HG03095 (cell line): Measurements from ENCODE around the gene OSBPL8.

Experiments used
- ATAC-seq: cut with Tn5 transposase; IDR thresholded peaks from one replicate; pipeline ENCODE4 v1.9.1; 2021; ENCODE audit warnings: moderate library complexity; ENCODE audit not compliant: unreplicated experiment

The OSBPL8 gene

GRCh38 chr12:76559400-76560085, at the start of gene OSBPL8:
Gene OSBPL8 (minus strand): TSS chr12:76559771. CDS start chr12:76487551, 72,220 bp downstream.
- ATAC-seq = peak; percentile 80

GRCh38 chr12:76608070-76608469, 48.5 kb upstream of the OSBPL8 start:
- no peak for ATAC-seq

GRCh38 chr12:76595056-76595455, 35.5 kb upstream of the OSBPL8 start:
- no peak for ATAC-seq

- ATAC-seq = no peak
Measured at GRCh38 chr12:76591476-76591875, 31.9 kb upstream of the OSBPL8 start.

- ATAC-seq = no peak
Measured at GRCh38 chr12:76590131-76590530, 30.6 kb upstream of the OSBPL8 start.

- no peak for ATAC-seq
Measured at GRCh38 chr12:76588881-76589565, 29.5 kb upstream of the OSBPL8 start.

GRCh38 chr12:76587428-76588178, 28.0 kb upstream of the OSBPL8 start:
- ATAC-seq = no peak

GRCh38 chr12:76586764-76587395, 27.3 kb upstream of the OSBPL8 start:
- ATAC-seq = peak; percentile 61

- no peak for ATAC-seq
Measured at GRCh38 chr12:76583301-76583700, 23.7 kb upstream of the OSBPL8 start.

GRCh38 chr12:76573840-76574373, 14.3 kb upstream of the OSBPL8 start:
- ATAC-seq = no peak

- ATAC-seq = no peak
Measured at GRCh38 chr12:76571256-76571655, 11.7 kb upstream of the OSBPL8 start.

GRCh38 chr12:76569685-76570604, 10.4 kb upstream of the OSBPL8 start:
- ATAC-seq = no peak

- ATAC-seq = no peak
Measured at GRCh38 chr12:76568888-76569551, 9.4 kb upstream of the OSBPL8 start.

GRCh38 chr12:76568130-76568529, 8.6 kb upstream of the OSBPL8 start:
- no peak for ATAC-seq

- no peak for ATAC-seq
Measured at GRCh38 chr12:76563061-76563460, 3.5 kb upstream of the OSBPL8 start.

GRCh38 chr12:76562130-76562529, 2.6 kb upstream of the OSBPL8 start:
- ATAC-seq = no peak

- ATAC-seq = no peak
Measured at GRCh38 chr12:76560086-76560491, 518 bp upstream of the OSBPL8 start.

- peak; percentile 51 for ATAC-seq
Measured at GRCh38 chr12:76558684-76559399, 729 bp downstream of the OSBPL8 start.

GRCh38 chr12:76556368-76556767, 3.2 kb downstream of the OSBPL8 start:
- no peak for ATAC-seq
